Right lobe of liver (tissue), 6 donors: ENCODE data around the gene TOM1L2. TPM values are rescaled to one million over a fixed set of nuclear protein-coding genes. Genes with fewer than 3 reads are reported as not detected.
A peak's percentile ranks its signal among the peaks of the same experiment; 100 is the strongest.
"Not testable (repeated sequence)": the region's sequence is repeated elsewhere in the genome, so short reads cannot be mapped to it uniquely, and the experiment has no call there.

Experiments
- ATAC-seq, 4 donors: fragments of 200-7000 bp; cut with Tn5 transposase; one replicate each; pipeline ENCODE4 v1.9.1; 2020; ENCODE audit warnings: mild to moderate bottlenecking in 4 of 4, moderate library complexity in 4 of 4
- DNase-seq, 3 donors: peaks; one replicate each; pipeline ENCODE4 v3.0.0-alpha.2; 2020
- H3K27ac ChIP-seq, 3 donors: fragments of 200-600 bp; one replicate each; pipeline ENCODE4 v1.8.0; 2022
- H3K27me3 ChIP-seq, 2 donors: fragments of 200-600 bp; one replicate each; pipeline ENCODE4 v1.8.0; 2022
- H3K36me3 ChIP-seq, 4 donors: fragments of 200-600 bp; sonication (generic) in 1 of 4; one replicate each; pipeline versions ENCODE4 v1.5.1 to v1.8.0; 2017 to 2022; ENCODE audit warnings: control low read depth in 1 of 4
- H3K4me1 ChIP-seq, 4 donors: fragments of 200-600 bp; sonication (generic) in 1 of 4; one replicate each; pipeline versions ENCODE4 v1.5.1 to v1.8.0; 2017 to 2022; ENCODE audit warnings: control low read depth in 1 of 4
- H3K4me3 ChIP-seq, 3 donors: fragments of 200-600 bp; one replicate each; pipeline ENCODE4 v1.8.0; 2022
- H3K9me3 ChIP-seq, 4 donors: fragments of 200-600 bp; sonication (generic) in 1 of 4; one replicate each; pipeline versions ENCODE4 v1.5.1 to v1.8.0; 2017 to 2022; ENCODE audit warnings: control low read depth in 1 of 4
- CTCF ChIP-seq, 4 donors: fragments of 200-600 bp in 3 of 4; fragments of 450-650 bp in 1 of 4; IDR thresholded peaks; one replicate each; pipeline versions ENCODE4 v1.5.1 to v1.8.0; 2016 to 2022; ENCODE audit warnings: antibody characterized with exemption in 4 of 4, mild to moderate bottlenecking in 2 of 4
- POLR2A ChIP-seq: fragments of 450-650 bp; IDR thresholded peaks from one replicate; pipeline ENCODE4 v1.6.1; 2017; ENCODE audit warnings: antibody characterized with exemption, mild to moderate bottlenecking
- WGBS: methylation state at CpG from one replicate; pipeline ENCODE4 v1.1.6; 2018; ENCODE audit warnings: low coverage, low lambda C conversion rate; ENCODE audit not compliant: insufficient coverage; ENCODE audit errors: missing lambda C conversion rate; 5-methylcytosine and 5-hydroxymethylcytosine counted together
- intact Hi-C, 2 donors: fragments of 100-400 bp; cut with DNase I; formaldehyde crosslinking; loops; one replicate each; pipeline versions ENCODE4 v1.11.2 to v1.14.1; 2022
- total RNA-seq, 6 experiments: library from RNA; depleted of rRNA in 2 of 6; stranded (reverse); fragments of >200 nt in 2 of 6; fragmentation: NEBNext Ultra II Directional in 3 of 6; extraction: Animal tissue kit (Norgen Biotek cat#: 25700) in 3 of 6; gene quantifications; one replicate each; pipeline versions ENCODE4 v1.1.0 to v1.2.4, GENCODE V29; 2016 to 2023
- donor health status: DM: no; HTN: yes; CAD: no.
- donor health status: DM: no; HTN: no; CAD: no.
- donor health status: DM: no; HTN: no; CAD: no.
- donor health status: DM: no; HTN: yes; CAD: no.
- donor health status: DM: no; HTN: yes; CAD: no.

Gene TOM1L2
- total RNA-seq, 6 experiments from 2014 or later: 13.5 to 21.2 (median 16.0) TPM

- Histone ChIP-seq H3K4me3 (no peak overlapping the region), H3K4me1 (peaks cover 0 to 6% (median 3%) of the 10 kb centered on the region in 4 donors), H3K36me3 (no peaks in the 10 kb centered on the region), H3K27ac (no peak overlapping the region), H3K27me3 (no peaks in the 10 kb centered on the region), H3K9me3 (no peaks in the 10 kb centered on the region)
- TF ChIP-seq POLR2A (no peak), CTCF (IDR thresholded peaks at IDR 0.05) (no peak)
- 74% methylated on average over 2 of the region's 3 CpGs for WGBS
- DNase-seq (no peak), ATAC-seq (no peak)
- intact Hi-C loops: no loop called here
Measured at GRCh38 chr17:17943281-17943984, 28.8 kb downstream of the TOM1L2 start.

- Histone ChIP-seq H3K36me3 (no peaks in the 10 kb centered on the region), H3K27me3 (no peaks in the 10 kb centered on the region), H3K4me3 (no peak overlapping the region), H3K27ac (no peak overlapping the region), H3K4me1 (peaks cover 0 to 6% (median 3%) of the 10 kb centered on the region in 4 donors), H3K9me3 (no peaks in the 10 kb centered on the region)
- ATAC-seq: peak in 1 of 4 donors; percentile 22
- no peak for DNase-seq
- intact Hi-C loops: no loop called here
- no peak for TF ChIP-seq POLR2A
- TF ChIP-seq CTCF (IDR thresholded peaks at IDR 0.05): no peak
Measured at GRCh38 chr17:17942846-17943245, 29.4 kb downstream of the TOM1L2 start.

GRCh38 chr17:17941015-17941414 lies 31.2 kb downstream of the TOM1L2 start:
- Histone ChIP-seq H3K9me3 (no peaks in the 10 kb centered on the region), H3K4me3 (no peak overlapping the region), H3K27ac (no peak overlapping the region), H3K27me3 (no peaks in the 10 kb centered on the region), H3K4me1 (peaks cover 0 to 6% (median 3%) of the 10 kb centered on the region in 4 donors), H3K36me3 (no peaks in the 10 kb centered on the region)
- DNase-seq (no peak), ATAC-seq (no peak)
- intact Hi-C loops: no loop called here
- WGBS: 81% methylated on average over 4 of the region's 5 CpGs
- TF ChIP-seq POLR2A: no peak
- TF ChIP-seq CTCF (IDR thresholded peaks at IDR 0.05): no peak

GRCh38 chr17:17940441-17940911 lies 31.7 kb downstream of the TOM1L2 start:
- Histone ChIP-seq H3K4me1 (peaks cover 0 to 6% (median 3%) of the 10 kb centered on the region in 4 donors), H3K27me3 (no peaks in the 10 kb centered on the region), H3K27ac (no peak overlapping the region), H3K4me3 (no peak overlapping the region), H3K36me3 (no peaks in the 10 kb centered on the region), H3K9me3 (no peaks in the 10 kb centered on the region)
- no peak for DNase-seq
- intact Hi-C loops: no loop called here
- TF ChIP-seq CTCF (IDR thresholded peaks at IDR 0.05) (no peak), POLR2A (no peak)
- 85% methylated on average over 3 of the region's 3 CpGs for WGBS
- ATAC-seq: no peak

- H3K36me3 ChIP-seq, H3K9me3 ChIP-seq, intact Hi-C loops, H3K27ac ChIP-seq, H3K4me1 ChIP-seq, H3K27me3 ChIP-seq, ATAC-seq, H3K4me3 ChIP-seq, DNase-seq: not testable (repeated sequence)
- 80% methylated on average over 3 of the region's 7 CpGs for WGBS
Measured at GRCh38 chr17:17939941-17940340, 32.3 kb downstream of the TOM1L2 start.
